Ovary (tissue), 9 donors: ENCODE results near the gene UBXN2A. TPM values are rescaled to one million over a fixed set of nuclear protein-coding genes. Genes with fewer than 3 reads are reported as not detected.

Experiments
- DNase-seq, 5 donors: peaks; one replicate each; pipeline ENCODE4 v3.0.0-alpha.2; 2019 to 2020
- H3K27ac ChIP-seq, 2 donors: fragments of 200-600 bp; one replicate each; pipeline versions ENCODE4 v1.5.1 to v1.8.0; 2019 to 2022
- H3K27me3 ChIP-seq: fragments of 200-600 bp; one replicate; pipeline ENCODE4 v1.8.0; 2022
- H3K36me3 ChIP-seq: fragments of 200-600 bp; sonication (generic); one replicate; pipeline ENCODE4 v1.5.1; 2019
- H3K4me1 ChIP-seq: one replicate; pipeline ENCODE4 v1.8.1; 2013; ENCODE audit warnings: mild to moderate bottlenecking, moderate library complexity; ENCODE audit not compliant: insufficient read depth
- H3K4me3 ChIP-seq: fragments of 200-600 bp; sonication (generic); one replicate; pipeline ENCODE4 v1.5.1; 2017
- H3K9me3 ChIP-seq, 2 donors: fragments of 200-600 bp in 1 of 2; sonication (generic) in 1 of 2; one replicate each; pipeline versions ENCODE4 v1.5.1 to v1.8.1; 2013 to 2019; ENCODE audit warnings: mild to moderate bottlenecking in 1 of 2, moderate library complexity in 1 of 2
- CTCF ChIP-seq, 3 donors: fragments of 450-650 bp in 2 of 3; fragments of 200-600 bp in 1 of 3; IDR thresholded peaks; one replicate each; pipeline versions ENCODE4 v1.5.1 to v1.8.0; 2016 to 2022; ENCODE audit warnings: antibody characterized with exemption in 3 of 3, mild to moderate bottlenecking in 1 of 3
- EP300 ChIP-seq: sonication (generic); formaldehyde crosslinking; IDR thresholded peaks from one replicate; pipeline ENCODE4 v1.6.1; 2017; ENCODE audit warnings: antibody characterized with exemption
- POLR2A ChIP-seq: fragments of 450-650 bp; IDR thresholded peaks from one replicate; pipeline ENCODE4 v1.6.1; 2017; ENCODE audit warnings: antibody characterized with exemption, mild to moderate bottlenecking, moderate library complexity
- WGBS, 3 donors: extraction: QIAGEN DNeasy Blood & Tissue Kit in 1 of 3; methylation state at CpG; one replicate each; pipeline versions ENCODE4 v1.1.5 to v1.1.7; 2013 to 2017; 5-methylcytosine and 5-hydroxymethylcytosine counted together
- intact Hi-C, 4 donors: fragments of 100-400 bp; cut with DNase I; formaldehyde crosslinking; loops; one replicate each; pipeline versions ENCODE4 v1.11.0 to v1.15.1; 2022 to 2023
- polyA plus RNA-seq, 2 donors: library from polyadenylated mRNA; stranded (reverse); fragments of 200-250 nt in 1 of 2; fragments of 350-450 nt in 1 of 2; fragmentation: Illumina TruSeq in 1 of 2; extraction: RNeasy Lipid Tissue Mini Kit (QIAGEN cat#74804) in 1 of 2; gene quantifications; one replicate each; pipeline ENCODE4 v1.2.3, GENCODE V29; 2013 to 2014
- small RNA-seq: library from RNA; depleted of rRNA; stranded (forward); fragments of <200 nt; gene quantifications from one replicate; pipeline ENCODE3, GENCODE V24; 2016
- total RNA-seq, 7 donors: library from RNA; depleted of rRNA in 2 of 7; stranded (reverse); fragments of >200 nt in 2 of 7; fragmentation: NEBNext Ultra II Directional in 3 of 7; extraction: Animal tissue kit (Norgen Biotek cat#: 25700) in 3 of 7; gene quantifications; one replicate each; pipeline versions ENCODE4 v1.1.0 to v1.2.4, GENCODE V29; 2016 to 2023
- donor health status: DM: no; HTN: no; CAD: no; lungs with moderate emphysema.
- donor health status: DM: no; HTN: no; CAD: no.
- donor health status: Bipolar disorder and iron deficiency.
- donor health status: DM: yes; HTN: yes; CAD: no.
- donor health status: DM: no; HTN: no; CAD: no.
- donor health status: DM: yes; HTN: yes; CAD: no.

Gene UBXN2A
- total and polyA plus RNA-seq, 9 donors, result 6.0 to 16.3 (median 14.0) TPM

GRCh38 chr2:24052951-24053350, 112.7 kb downstream of the UBXN2A start:
- no peak for DNase-seq
- TF ChIP-seq CTCF (IDR thresholded peaks at IDR 0.05) (no peak), POLR2A (no peak), EP300 (no peak)
- 87 to 97% (median 90%) methylated on average over 1 of the region's 1 CpG for WGBS, 3 donors
- Histone ChIP-seq H3K4me3 (no peak overlapping the region), H3K4me1 (peaks cover 3% of the 10 kb centered on the region), H3K36me3 (no peaks in the 10 kb centered on the region), H3K9me3 (no peaks in the 10 kb centered on the region), H3K27ac (no peak overlapping the region), H3K27me3 (no peaks in the 10 kb centered on the region)
- intact Hi-C loops, result no loop called here

Small RNA genes within 50 kb of the gene (small RNA-seq; reads per million reads assigned to genes)
- not detected for gene RN7SL610P
- not detected for gene RNU6-370P

Other genes with a start within 250 kb of the UBXN2A start
- gene ATAD2B, start 13.3 kb upstream of the UBXN2A start, total RNA-seq, result 10 to 100 TPM; 15.0 to 29.6 (median 23.6) TPM
- 1 to 10 TPM; 4.5 to 6.0 TPM for gene ATAD2B, start 13.3 kb upstream of the UBXN2A start, polyA plus RNA-seq
- under 1 TPM in 3 of 7 donors, not detected in 4; 0.07 to 0.47 (median 0.15) TPM for gene MFSD2B, start 69.6 kb downstream of the UBXN2A start, total RNA-seq
- under 1 TPM in 1 of 2 donors, not detected in 1; 0.02 TPM for gene MFSD2B, start 69.6 kb downstream of the UBXN2A start, polyA plus RNA-seq
- gene WDCP, start 106.9 kb downstream of the UBXN2A start, total RNA-seq, result 10 to 100 TPM in 5 of 7 donors, 1 to 10 TPM in 2; 3.8 to 16.0 (median 12.1) TPM
- gene WDCP, start 106.9 kb downstream of the UBXN2A start, polyA plus RNA-seq, result 1 to 10 TPM; 4.0 to 6.7 TPM
- 10 to 100 TPM in 1 of 7 donors, 1 to 10 TPM in 6; 3.9 to 11.0 (median 5.7) TPM for gene FKBP1B, start 109.3 kb downstream of the UBXN2A start, total RNA-seq
- 1 to 10 TPM; 4.7 to 8.0 TPM for gene FKBP1B, start 109.3 kb downstream of the UBXN2A start, polyA plus RNA-seq
- gene SF3B6, start 135.9 kb downstream of the UBXN2A start, total RNA-seq, result 100 to 1,000 TPM in 2 of 7 donors, 10 to 100 TPM in 5; 60.6 to 145 (median 76.8) TPM
- gene SF3B6, start 135.9 kb downstream of the UBXN2A start, polyA plus RNA-seq, result 100 to 1,000 TPM; 115 to 120 TPM
- 10 to 100 TPM in 4 of 7 donors, 1 to 10 TPM in 3; 1.6 to 28.1 (median 10.3) TPM for gene TP53I3, start 144.4 kb downstream of the UBXN2A start, total RNA-seq
- gene TP53I3, start 144.4 kb downstream of the UBXN2A start, polyA plus RNA-seq, result 10 to 100 TPM; 10.2 to 15.1 TPM
- gene PFN4, start 182.9 kb downstream of the UBXN2A start, total RNA-seq, result 1 to 10 TPM in 4 of 7 donors, under 1 TPM in 3; 0.50 to 4.4 (median 1.3) TPM
- 1 to 10 TPM in 1 of 2 donors, under 1 TPM in 1; 0.18 to 1.1 TPM for gene PFN4, start 182.9 kb downstream of the UBXN2A start, polyA plus RNA-seq
- 10 to 100 TPM; 24.6 to 76.8 (median 69.0) TPM for gene FAM228B, start 183.0 kb downstream of the UBXN2A start, total RNA-seq
- gene FAM228B, start 183.0 kb downstream of the UBXN2A start, polyA plus RNA-seq, result 10 to 100 TPM; 28.0 to 34.8 TPM
- gene FAM228A, start 234.6 kb downstream of the UBXN2A start, total RNA-seq, result 1 to 10 TPM; 1.1 to 2.5 (median 1.8) TPM
- gene FAM228A, start 234.6 kb downstream of the UBXN2A start, polyA plus RNA-seq, result 1 to 10 TPM; 1.3 to 2.0 TPM